ENCODE measurements around the gene C20orf202.
"Not testable (repeated sequence)": the region's sequence is repeated elsewhere in the genome, so short reads cannot be mapped to it uniquely, and the experiment has no call there.

Gene C20orf202

DNA sequence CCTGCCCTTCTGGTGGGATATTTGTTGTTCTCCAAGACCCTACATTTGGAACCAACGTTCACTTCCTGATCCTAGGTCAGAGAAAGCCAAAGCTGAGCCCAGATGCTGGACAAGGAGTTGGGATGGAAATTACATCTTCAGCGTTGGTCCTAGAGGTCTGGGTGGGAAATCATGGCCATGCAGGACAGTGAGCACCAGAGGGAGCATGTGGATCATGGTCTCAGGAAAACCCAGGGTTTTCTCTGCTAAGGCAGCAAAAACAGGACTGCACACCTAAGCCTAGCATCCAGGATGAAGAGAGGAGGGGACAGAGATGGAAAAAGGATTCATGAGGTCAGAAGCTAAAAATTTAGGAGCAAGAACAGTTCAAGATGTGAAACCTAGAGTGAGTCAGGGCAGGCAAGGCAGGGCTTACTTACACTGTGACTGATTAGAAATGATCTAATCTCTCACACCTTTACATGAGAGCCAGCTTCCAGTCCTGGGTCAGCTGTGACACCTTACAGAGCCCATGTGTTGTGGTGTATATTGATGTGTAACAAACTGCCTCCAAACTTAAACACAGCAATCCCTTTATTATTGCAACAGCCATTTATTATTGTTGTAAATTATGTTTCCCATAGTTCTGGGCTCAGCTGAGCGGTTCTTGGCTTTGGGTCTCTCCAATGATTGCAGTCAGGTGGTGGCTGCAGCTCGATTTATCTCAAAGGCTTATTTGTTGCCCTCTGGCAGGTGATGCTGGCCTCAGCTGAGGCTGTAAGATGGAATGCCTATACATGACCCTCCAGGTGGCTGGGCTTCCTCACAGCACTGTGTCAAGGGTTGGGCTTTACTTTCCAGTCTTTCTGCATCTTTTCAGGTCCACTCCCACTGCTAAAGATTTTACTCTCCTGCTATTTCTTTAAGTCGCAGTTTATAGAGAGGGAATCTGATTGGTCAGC is 6.5 kb downstream of the C20orf202 start:
- no peak for DNase-seq

DNA sequence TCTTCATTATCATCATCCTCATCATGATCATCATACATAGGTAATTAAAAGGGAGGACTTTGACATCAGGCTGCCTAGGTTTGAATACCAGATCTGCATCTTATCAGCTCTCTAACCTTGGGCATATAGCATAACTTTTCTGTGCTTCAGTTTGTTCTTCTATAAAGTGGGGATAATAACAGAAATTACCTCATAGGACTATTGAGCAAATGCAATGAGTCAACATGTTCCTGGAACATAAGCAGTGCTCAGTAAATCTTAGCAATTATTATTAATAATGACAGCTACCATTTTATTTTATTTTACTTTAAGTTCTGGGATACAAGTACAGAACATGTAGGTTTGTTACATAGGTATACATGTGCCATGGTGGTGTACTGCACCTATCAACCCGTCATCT is 7.2 kb downstream of the C20orf202 start:
- no peak for DNase-seq

DNA sequence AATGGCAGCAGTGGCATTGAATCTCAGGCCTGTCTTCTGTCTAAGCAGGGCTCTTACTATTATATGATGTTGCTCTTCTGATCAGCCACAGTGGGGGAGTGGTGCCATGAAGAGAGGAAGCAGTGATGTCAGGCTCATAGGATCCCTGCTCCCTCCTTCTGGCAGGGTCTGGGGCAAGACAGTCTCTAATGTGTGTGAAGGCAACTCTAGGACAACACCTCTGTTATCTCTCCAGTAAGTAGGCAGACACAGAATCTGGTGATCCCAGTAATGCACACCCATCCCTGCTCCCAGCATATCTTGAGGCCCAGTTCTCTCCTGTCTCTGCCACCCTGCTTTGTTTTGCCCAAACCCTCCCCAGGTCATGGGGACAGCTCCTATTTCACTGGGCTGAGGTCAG is 8.8 kb downstream of the C20orf202 start:
- DNase-seq: no peak

DNA sequence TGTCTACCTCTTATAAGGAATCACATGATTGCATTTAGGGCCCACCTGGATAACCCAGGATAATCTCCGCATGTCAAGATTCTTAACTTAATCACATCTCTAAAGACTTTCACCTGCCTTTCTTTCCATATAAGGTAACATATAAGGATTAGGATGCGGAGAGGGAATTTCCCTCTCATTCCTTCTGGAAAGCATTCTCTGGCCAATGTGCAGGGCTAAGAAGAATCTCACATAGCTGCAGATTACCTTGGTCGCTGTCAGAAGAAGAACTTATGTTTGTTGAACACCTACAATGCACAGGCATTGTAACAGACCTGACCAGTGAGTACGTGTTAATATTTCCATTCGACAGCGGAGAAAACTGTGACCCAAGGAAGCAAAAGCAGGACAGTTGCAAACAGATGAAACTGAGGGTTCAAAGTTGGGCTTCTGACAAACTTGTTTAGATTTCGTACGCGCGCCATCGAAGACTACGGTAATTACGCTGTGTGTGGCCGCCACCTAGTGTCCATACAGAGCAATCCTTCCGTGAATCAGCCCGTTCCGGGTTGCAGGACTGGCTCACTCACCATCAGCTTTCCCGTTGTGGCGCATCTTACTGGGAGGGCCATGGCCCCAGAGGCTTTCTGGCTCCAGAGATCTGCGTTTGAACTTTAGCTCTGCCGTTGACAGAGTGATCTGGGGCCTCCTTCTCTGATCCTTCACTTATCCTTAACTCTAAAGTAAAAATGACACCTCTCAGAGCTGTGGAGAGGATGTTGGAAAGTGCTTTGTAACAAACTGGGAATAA is 9.5 kb downstream of the C20orf202 start:
- peak; percentile 61 to 72 for DNase-seq

DNA sequence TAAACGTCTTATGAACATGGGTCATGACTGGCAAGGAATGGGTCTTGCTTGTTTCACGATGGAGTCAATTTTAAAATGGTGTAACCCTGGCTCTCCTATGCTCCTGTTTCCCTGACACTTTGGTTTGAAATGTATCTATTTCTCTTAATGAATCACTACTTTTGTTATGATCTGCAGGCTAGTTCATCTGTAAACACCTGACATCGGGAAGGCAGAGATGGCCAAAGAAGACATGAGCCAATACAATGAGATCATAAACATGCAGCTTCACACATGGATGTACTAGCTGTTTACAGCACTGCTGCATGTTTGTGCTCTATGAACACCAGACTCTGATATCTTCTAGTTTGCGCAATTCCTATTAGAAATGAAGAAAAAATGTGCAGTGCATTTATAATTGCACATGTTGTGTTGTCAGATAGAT is 11.6 kb downstream of the C20orf202 start:
- DNase-seq: no peak

DNA sequence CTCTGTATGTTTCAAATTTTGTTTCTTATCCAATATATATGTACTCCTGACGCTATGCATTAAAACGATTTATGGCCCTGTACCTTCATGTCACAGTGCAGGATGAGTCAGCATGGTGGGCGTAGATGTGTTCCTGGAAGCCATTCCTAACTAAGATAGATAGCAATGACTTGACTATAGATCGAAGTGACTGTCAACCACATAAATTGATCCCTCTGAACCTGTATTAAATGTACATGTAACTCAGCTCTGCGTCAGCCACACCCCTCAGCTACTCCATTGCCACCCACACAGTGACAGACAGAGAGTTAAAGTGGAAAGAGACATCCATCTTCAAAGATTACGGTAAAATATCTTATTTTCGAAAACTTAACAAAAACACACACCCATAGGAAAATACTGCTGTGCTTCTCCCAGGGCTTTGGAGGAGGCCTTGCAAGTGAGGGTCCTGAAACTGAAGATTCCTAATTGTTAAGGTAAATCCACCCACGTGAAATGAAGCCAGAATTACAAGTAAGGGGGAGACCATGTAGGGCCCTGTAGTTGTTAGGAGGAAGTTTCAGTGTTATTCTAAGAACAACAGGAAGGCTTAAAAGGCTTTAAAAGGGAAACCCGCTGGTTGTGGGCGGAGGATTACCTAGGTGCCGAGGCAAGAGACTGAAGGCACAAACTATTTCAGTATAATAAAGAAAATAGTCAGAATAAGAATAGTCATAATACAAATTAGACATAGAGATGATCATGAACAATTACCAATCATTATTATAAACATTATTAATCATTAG is 12.3 kb downstream of the C20orf202 start:
- DNase-seq: peak in 1 of 2 donors; percentile 38

DNA sequence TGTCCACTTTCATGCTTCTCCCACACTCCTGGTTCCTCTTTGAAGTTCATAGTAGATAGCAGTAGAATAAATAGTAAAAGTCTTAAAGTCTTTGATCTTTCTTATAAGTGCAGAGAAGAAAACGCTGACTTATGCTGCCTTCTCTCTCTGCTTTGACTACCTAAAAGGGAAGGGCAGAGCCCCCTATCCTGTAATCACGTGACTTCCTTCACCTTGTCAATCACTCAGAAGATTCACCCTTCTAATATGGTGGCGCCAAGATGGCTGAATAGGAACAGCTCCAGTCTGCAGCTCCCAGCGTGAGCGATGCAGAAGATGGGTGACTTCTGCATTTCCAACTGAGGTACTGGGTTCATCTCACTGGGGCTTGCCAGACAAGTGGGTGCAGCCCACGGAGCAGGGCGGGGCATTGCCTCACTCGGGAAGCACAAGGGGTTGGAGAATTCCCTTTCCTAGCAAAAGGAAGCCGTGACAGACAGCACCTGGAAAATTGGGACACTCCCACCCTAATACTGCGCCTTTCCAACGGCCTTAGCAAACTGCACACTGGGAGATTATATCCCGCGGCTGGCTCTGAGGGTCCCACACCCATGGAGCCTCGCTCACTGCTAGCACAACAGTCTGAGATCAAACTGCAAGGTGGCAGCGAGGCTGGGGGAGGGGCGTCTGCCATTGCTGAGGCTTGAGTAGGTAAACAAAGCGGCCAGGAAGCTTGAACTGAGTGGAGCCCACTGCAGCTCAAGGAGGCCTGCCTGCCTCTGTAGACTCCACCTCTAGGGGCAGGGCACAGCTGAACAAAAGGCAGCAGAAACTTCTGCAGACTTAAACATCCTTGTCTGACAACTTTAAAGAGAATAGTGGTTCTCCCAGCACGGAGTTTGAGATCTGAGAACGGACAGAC is 13.5 kb downstream of the C20orf202 start:
- DNase-seq: not testable (repeated sequence)

DNA sequence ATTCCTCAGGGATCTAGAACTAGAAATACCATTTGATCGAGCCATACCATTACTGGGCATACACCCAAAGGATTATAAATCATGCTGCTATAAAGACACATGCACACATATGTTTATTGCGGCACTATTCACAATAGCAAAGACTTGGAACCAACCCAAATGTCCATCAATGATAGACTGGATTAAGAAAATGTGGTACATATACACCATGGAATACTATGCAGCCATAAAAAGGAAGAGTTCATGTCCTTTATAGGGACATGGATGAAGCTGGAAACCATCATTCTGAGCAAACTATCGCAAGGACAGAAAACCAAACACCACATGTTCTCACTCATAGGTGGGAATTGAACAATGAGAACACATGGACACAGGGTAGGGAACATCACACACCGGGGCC is 19.5 kb downstream of the C20orf202 start:
- DNase-seq: not testable (repeated sequence)

DNA sequence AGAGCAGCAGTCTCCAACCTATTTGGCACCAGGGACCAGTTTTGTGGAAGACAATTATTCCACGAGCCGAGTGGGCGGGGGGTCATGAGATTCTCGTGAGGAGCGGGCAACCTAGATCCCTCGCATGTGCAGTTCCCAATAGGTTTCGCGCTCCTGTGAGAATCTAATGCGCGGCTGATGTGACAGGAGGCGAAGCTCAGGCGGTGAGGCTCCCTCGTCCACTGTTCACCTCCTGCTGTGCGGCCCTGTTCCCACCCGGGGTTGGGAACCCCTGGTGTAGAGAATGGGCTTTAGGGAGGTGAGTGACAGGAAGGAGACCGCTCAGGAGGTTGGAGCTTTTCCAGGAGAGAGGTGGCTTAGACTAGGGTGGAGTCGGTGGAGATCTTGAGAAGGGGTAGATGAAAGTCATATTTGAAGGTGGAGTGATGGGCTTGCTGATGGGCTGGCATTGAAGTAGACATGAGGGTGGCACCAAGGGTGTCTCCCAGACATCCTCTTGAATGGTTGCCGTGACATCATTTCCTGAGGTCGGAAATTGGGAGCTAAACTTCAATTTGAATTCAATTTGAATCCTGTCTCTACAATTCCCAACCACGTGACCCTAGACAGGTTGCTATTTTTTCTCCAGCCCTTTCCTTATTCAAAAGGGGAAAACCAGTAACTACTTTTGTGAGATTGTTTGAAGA is 21.1 kb downstream of the C20orf202 start:
- DNase-seq: no peak

DNA sequence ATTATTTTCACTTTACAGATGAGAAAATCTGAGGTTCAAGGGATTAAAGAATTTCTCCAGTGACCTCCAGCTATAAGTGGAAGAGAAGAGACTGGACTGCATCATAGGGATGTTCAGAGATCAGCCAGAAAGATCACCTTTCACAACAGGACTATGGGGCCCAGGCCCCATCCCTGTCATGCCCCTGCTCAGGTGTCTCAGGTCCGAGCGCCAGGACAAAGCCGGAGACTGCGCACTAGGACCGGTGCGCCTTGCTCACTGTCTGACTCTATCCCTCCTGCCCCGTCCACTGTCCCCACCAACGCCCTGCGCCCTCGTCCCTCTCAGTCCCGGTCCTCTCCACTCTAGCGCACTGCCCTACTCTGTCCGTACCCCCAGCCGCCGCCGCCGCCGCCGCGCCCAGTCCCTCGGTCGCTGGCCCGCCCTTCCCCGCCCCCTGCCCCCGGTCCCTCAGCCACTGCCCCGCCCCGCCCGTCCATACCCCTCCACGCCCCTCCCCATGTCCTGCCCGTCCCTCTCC is 22.1 kb downstream of the C20orf202 start:
- DNase-seq: no peak

DNA sequence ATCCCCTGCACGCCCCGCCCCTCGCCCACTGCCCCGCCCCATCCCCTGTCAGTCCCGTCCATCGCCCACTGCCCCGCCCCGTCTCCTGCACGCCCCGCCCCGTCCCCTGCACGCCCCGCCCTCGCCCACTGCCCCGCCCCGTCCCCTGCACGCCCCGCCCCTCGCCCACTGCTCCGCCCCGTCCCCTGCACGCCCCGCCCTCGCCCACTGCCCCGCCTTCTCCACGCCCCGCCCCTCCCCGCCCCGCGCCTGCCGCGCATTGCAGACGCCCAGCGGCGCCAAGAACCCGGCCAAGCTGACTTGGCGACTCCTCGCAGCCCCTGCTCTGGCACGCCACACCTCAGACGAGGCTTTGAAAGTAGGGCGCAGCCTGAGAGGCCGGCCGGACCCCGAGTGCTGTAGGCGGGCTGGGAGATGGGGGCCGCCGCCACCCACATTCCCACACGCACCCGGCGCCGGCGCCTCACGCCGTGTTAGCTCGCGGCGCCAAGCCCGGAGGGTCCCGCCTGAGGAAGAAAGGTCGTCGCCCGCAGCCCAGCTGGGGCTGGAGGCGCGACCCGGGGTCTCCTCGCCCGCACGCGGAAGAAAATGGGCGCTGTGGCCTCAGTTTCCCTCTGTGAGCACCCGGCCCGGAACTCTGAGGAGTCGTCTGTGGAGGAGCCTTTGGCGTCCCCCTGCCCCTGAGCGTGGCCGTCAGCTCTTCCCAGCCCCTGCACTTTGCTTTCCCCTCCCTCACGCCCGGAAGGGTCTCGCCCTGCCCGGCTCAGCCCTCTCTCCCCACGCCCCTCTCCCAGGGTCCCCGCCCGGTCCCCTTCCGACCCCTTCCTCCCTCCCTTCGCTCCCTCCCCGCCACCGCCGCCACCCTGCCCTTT is 22.8 kb downstream of the C20orf202 start, which contains the start of gene RAD21L1:
TSS of gene RAD21L1 (plus strand) at position 262 of the 872 bp plus-strand sequence. CDS start 2,410 bp downstream, outside the sequence.
- peak; percentile 72 to 83 for DNase-seq

DNA sequence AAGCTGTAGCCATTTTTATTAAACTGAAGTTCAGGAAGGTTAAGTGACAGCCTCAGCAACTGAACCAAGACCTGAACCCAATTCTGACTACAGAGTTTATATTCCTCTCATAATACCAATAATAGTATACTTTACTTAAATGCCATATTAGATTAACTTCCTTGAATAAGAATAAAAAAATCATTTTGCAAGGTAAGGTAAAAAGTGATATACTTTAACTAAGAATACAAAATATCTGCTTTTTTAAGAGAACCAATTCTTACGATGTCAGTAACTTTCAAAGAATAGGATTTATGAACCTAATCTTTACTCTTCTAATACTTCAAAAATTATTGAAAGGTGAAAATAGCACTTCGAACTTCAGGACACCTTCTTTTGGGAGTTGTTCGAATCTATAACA is 26.3 kb downstream of the C20orf202 start:
- no peak for DNase-seq

DNA sequence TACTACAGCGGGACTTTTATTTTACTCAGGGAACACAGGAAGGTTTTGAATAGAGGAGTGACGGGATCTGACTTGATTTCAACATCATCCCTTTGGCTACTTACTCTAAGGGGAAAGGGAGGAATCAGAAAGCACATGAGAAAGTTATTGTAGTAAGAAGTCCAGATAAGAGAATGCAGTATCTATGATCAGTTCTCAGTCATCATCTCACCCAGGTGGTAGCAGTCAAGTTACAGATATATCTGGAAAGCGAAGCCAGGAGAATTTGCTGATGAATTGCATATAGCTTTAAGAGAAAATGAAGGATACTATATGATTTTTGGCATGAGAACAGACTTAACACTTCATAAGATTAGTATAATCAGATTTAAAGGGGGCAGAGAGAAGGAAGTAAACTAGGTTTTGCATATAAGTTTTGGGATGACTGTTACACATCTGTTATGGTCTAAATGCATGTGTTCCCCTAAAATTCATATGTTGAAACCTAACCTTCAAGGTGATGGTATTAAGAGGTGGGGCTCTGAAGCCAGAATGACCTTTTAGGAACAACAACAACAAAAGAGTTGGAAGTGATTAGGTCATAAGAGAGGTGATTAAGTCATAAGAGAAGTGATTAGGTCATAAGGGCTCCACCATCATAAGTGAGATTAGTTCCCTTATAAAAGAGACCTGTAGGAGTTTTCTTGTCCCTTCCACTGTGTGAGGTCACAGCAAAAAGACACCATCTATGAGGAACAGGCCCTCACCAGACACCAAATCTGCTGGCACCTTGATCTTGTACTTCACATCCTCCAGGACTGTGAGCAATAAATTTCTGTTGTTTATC is 29.2 kb downstream of the C20orf202 start:
- no peak for DNase-seq

DNA sequence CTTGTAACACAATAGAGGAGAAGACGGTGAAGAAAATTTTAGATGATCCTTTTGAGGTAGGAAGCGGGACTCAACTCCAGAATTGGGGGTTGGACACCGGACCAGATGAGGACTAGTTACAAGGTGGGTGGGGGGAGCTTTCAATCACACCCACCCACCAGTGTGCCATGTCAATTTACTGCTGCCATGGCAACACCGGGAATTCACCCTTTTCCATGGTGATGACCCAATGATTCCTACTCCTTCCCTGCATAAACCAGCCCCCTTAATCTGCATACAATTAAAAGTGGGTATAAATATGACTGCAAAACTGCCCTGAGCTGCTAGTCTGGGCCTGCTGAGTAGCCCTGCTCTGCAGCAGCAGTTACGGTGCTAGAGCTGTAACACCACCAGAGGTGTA is 37.3 kb downstream of the C20orf202 start:
- DNase-seq: no peak

DNA sequence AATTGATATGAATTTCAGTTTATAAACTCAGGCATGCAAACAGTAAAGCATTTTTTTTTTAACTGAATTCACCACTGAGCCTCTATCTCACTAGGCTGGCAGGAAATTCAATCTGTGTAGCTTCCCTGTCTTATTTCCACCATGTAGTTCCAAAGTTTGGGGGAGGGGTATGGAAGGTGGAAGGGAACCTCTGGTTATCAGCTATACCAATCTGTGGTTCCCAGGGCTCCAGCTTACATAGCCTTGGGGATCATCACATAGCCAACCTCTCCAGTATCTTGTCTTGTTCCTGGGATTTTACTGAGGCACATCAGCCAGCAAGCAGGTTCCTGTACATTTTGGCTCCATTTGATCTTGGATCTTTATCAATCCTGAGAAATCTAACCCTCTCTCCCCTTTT is 38.2 kb downstream of the C20orf202 start:
- DNase-seq: no peak

DNA sequence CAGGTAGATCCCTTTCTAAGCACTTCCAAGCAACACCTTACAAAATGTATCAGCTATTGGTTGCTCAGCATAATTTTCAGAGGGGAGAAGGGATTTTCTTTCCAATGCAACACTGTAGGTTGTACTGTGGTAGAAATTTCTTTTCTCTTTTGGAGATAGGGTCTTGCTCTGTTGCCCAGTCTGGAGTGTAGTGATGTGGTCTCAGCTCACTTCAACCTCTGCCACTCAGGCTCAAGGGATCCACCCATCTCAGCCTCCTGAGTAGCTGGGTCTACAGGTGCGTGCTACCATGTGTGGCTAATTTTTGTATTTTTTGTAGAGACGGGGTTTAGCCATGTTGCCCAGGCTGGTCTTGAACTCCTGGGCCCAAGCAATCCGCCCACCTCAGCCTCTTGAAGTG is 38.8 kb downstream of the C20orf202 start:
- DNase-seq: no peak

DNA sequence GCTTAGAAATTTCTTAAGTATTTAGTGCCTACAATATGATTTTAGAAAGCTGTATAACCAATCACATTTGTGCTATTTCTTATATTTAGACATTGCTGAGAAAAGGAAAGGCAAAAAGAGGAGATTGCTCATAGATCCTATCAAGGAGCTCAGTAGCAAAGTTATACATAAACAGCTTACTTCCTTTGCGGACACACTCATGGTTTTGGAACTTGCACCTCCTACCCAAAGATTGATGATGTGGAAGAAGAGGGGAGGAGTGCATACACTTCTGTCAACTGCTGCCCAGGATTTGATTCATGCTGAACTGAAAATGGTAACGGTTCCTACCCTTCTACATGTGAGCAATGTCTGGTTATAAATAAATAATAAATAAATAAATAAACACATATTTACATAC is 39.3 kb downstream of the C20orf202 start:
- DNase-seq: no peak

DNA sequence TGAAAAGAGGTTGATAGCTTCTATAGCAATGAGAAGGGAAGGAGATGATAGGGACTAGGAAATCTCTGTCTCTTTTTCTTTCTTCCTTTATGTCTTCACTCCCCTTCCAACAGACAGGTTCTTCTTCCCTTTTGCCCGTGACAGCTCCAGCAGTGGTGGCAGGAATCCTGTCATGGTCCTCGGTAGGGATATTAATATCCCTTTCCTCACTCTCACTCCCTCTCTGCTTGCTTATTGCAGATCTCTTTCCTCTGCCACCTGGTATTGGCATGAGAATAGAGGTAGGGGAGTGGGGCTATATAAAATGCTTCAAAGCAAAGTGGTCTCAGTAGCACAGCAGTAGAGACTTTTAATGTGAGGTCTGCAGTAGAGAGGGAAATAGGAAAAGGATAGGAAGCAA is 42.3 kb downstream of the C20orf202 start:
- DNase-seq: no peak

DNA sequence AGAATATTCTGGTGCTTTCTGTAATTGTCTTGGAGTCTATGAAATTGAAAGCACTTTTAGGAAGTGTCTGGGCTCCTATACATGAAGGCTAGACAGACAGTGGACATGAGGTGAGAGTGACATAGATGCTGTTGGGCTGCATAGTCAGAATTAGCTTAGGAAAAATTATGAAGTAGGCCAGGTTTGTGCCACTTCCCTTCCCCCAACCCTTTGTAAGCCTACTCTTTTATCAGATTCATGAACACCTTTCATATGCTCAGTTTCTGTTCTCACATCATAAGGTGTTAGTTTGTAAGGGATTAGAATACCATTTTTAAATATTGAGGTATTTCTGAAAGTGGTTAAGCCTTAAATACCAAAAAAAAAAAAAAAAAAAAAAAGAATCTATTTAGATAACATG is 44.4 kb downstream of the C20orf202 start:
- no peak for DNase-seq
